ENCODE data around the gene RGMB. TPM values are rescaled to one million over a fixed set of nuclear protein-coding genes. Genes with fewer than 3 reads are reported as not detected.

RGMB gene
- total RNA-seq, 2 donors from 2014 or later: 2.0 to 4.1 TPM

Other genes with a start within 250 kb of the RGMB start
- gene CHD1, start 155.3 kb downstream of the RGMB start, total RNA-seq: 10 to 100 TPM; 58.1 to 60.2 TPM

Data from activated T-helper 17 cell treated with anti-CD3 and anti-CD28 coated beads, Interleukin-2, amount 50 U/mL, for 72 hours (primary cell).